SU-DHL-6 (cell line): ENCODE measurements around the gene NPAS2.

Source experiments
- H2AFZ ChIP-seq: fragments of 200-600 bp; sonication (generic); 2 replicates; pipeline ENCODE4 v1.6.1; 2014; ENCODE audit warnings: low read depth, mild to moderate bottlenecking, moderate library complexity, mixed read lengths, antibody characterized with exemption, low read length; ENCODE audit not compliant: severe bottlenecking
- H3F3A ChIP-seq: fragments of 200-600 bp; shearing (Covaris generic); 2 replicates; pipeline ENCODE4 v1.6.0; 2016; ENCODE audit warnings: antibody characterized with exemption, mild to moderate bottlenecking; ENCODE audit not compliant: insufficient read depth
- H3K27ac ChIP-seq: fragments of 200-600 bp; sonication (generic); 2 replicates; pipeline ENCODE4 v1.5.1; 2016; ENCODE audit warnings: low read depth, mild to moderate bottlenecking, low read length, moderate library complexity, mixed read lengths
- H3K27me3 ChIP-seq: fragments of 200-600 bp; sonication (generic), shearing (Covaris generic); 2 replicates; pipeline ENCODE4 v1.6.0; 2014; ENCODE audit warnings: mild to moderate bottlenecking, low read length
- H3K36me3 ChIP-seq: fragments of 200-600 bp; sonication (generic); 2 replicates; pipeline ENCODE4 v1.6.1; 2014; ENCODE audit warnings: mild to moderate bottlenecking, low read length, mixed read lengths
- H3K4me2 ChIP-seq: fragments of 300-600, 200-600 bp; shearing (Covaris generic), sonication (generic); 2 replicates; pipeline ENCODE4 v1.6.0; 2014; ENCODE audit warnings: low read length, low read depth, mild to moderate bottlenecking; ENCODE audit not compliant: poor library complexity, severe bottlenecking
- H3K4me3 ChIP-seq: fragments of 200-600 bp; sonication (generic); 2 replicates; pipeline ENCODE4 v1.5.1; 2014; ENCODE audit warnings: antibody characterized with exemption, low read length, mild to moderate bottlenecking, mixed read lengths; ENCODE audit not compliant: insufficient read depth, poor library complexity, severe bottlenecking
- H3K79me2 ChIP-seq: fragments of 200-600 bp; sonication (generic); 2 replicates; pipeline ENCODE4 v1.6.1; 2014; ENCODE audit warnings: mild to moderate bottlenecking, low read length, moderate library complexity; ENCODE audit not compliant: insufficient read depth
- H3K9ac ChIP-seq: fragments of 200-600 bp; sonication (generic); 2 replicates; pipeline ENCODE4 v1.7.0; 2014; ENCODE audit warnings: mild to moderate bottlenecking, low read length
- H3K9me2 ChIP-seq: fragments of 200-600 bp; sonication (generic); replicated peaks from 2 replicates; pipeline ENCODE4 v1.6.1; 2014; ENCODE audit warnings: low read length; ENCODE audit not compliant: insufficient read depth
- H3K9me3 ChIP-seq: fragments of 200-600 bp; sonication (generic); 2 replicates; pipeline ENCODE4 v1.6.1; 2014; ENCODE audit warnings: low read length, mixed read lengths; ENCODE audit not compliant: insufficient read depth
- H4K20me1 ChIP-seq: fragments of 200-600 bp; sonication (generic); 2 replicates; pipeline ENCODE4 v1.6.1; 2014; ENCODE audit warnings: low read depth, mild to moderate bottlenecking, antibody characterized with exemption, low read length, moderate library complexity, mixed read lengths
- EZH2phosphoT487 ChIP-seq: fragments of 200-600 bp; sonication (generic), shearing (Covaris generic); conservative IDR thresholded peaks from 2 replicates; pipeline ENCODE4 v1.6.1; 2018; ENCODE audit warnings: mild to moderate bottlenecking, antibody characterized with exemption, low read length, moderate library complexity, mixed read lengths
- TF ChIP-seq, protein P1 (sequence below): fragments of 200-600 bp; sonication (generic); IDR thresholded peaks from one replicate; pipeline ENCODE4 v1.5.1; 2017; ENCODE audit warnings: antibody characterized with exemption, mild to moderate bottlenecking, low read length, moderate library complexity; ENCODE audit not compliant: insufficient read depth, poor library complexity, severe bottlenecking

NPAS2 gene

GRCh38 chr2:100809506-100809905 lies 10.4 kb upstream of the NPAS2 start:
- Histone ChIP-seq H2AFZ (no peak overlapping the region), H3K4me2 (no peak overlapping the region), H3K79me2 (no peaks in the 10 kb centered on the region)

GRCh38 chr2:100810603-100811145 lies 9.3 kb upstream of the NPAS2 start:
- no peaks in the 10 kb centered on the region for H4K20me1 ChIP-seq
- H3K9me3 ChIP-seq = no peaks in the 10 kb centered on the region
- no peak for TF ChIP-seq EZH2phosphoT487
- TF ChIP-seq, protein P1, sequence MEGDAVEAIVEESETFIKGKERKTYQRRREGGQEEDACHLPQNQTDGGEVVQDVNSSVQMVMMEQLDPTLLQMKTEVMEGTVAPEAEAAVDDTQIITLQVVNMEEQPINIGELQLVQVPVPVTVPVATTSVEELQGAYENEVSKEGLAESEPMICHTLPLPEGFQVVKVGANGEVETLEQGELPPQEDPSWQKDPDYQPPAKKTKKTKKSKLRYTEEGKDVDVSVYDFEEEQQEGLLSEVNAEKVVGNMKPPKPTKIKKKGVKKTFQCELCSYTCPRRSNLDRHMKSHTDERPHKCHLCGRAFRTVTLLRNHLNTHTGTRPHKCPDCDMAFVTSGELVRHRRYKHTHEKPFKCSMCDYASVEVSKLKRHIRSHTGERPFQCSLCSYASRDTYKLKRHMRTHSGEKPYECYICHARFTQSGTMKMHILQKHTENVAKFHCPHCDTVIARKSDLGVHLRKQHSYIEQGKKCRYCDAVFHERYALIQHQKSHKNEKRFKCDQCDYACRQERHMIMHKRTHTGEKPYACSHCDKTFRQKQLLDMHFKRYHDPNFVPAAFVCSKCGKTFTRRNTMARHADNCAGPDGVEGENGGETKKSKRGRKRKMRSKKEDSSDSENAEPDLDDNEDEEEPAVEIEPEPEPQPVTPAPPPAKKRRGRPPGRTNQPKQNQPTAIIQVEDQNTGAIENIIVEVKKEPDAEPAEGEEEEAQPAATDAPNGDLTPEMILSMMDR = no peak
- no peak overlapping the region for H3K4me2 ChIP-seq
- no peak overlapping the region for H3K27ac ChIP-seq
- H3F3A ChIP-seq = no peaks in the 10 kb centered on the region
- H3K4me3 ChIP-seq = no peak overlapping the region
- H3K9ac ChIP-seq = no peak overlapping the region
- no peaks in the 10 kb centered on the region for H3K27me3 ChIP-seq
- H3K9me2 ChIP-seq = 0 out of 2 replicates have a peak, but pooled peaks cover 3% of the 10 kb centered on the region
- H3K79me2 ChIP-seq = no peaks in the 10 kb centered on the region
- no peaks in the 10 kb centered on the region for H3K36me3 ChIP-seq
- no peak overlapping the region for H2AFZ ChIP-seq

More at GRCh38 chr2:100809506-100809905, 10.4 kb upstream of the NPAS2 start:
- H4K20me1 ChIP-seq = no peaks in the 10 kb centered on the region
- no peaks in the 10 kb centered on the region for H3F3A ChIP-seq
- H3K9ac ChIP-seq = no peak overlapping the region
- no peaks in the 10 kb centered on the region for H3K27me3 ChIP-seq
- H3K9me2 ChIP-seq = 0 out of 2 replicates have a peak, but pooled peaks cover 3% of the 10 kb centered on the region
- no peak for TF ChIP-seq EZH2phosphoT487
- TF ChIP-seq, protein P1 = no peak
- no peaks in the 10 kb centered on the region for H3K36me3 ChIP-seq
- H3K4me3 ChIP-seq = no peak overlapping the region
- H3K9me3 ChIP-seq = no peaks in the 10 kb centered on the region
- no peak overlapping the region for H3K27ac ChIP-seq

- H3K79me2 ChIP-seq = no peaks in the 10 kb centered on the region
- H3F3A ChIP-seq = no peaks in the 10 kb centered on the region
- no peaks in the 10 kb centered on the region for H3K9me3 ChIP-seq
- H3K9me2 ChIP-seq = 0 out of 2 replicates have a peak, but pooled peaks cover 3% of the 10 kb centered on the region
- no peak overlapping the region for H2AFZ ChIP-seq
- H3K27ac ChIP-seq = no peak overlapping the region
- H3K9ac ChIP-seq = no peak overlapping the region
- H3K4me2 ChIP-seq = no peak overlapping the region
- no peaks in the 10 kb centered on the region for H3K36me3 ChIP-seq
- no peaks in the 10 kb centered on the region for H3K27me3 ChIP-seq
- no peak overlapping the region for H3K4me3 ChIP-seq
- H4K20me1 ChIP-seq = no peaks in the 10 kb centered on the region
- TF ChIP-seq, protein P1 = no peak
- TF ChIP-seq EZH2phosphoT487 = no peak
These were observed 7.8 kb upstream of the NPAS2 start for GRCh38 chr2:100812116-100812515.
